Inflammatory macrophage treated with lipopolysaccharide for 4 hours (primary cell): ENCODE data around the gene DLAT.

Source experiments
- DNase-seq: peaks from one replicate; pipeline ENCODE4 v3.0.0-alpha.2; 2020

The DLAT gene

DNA sequence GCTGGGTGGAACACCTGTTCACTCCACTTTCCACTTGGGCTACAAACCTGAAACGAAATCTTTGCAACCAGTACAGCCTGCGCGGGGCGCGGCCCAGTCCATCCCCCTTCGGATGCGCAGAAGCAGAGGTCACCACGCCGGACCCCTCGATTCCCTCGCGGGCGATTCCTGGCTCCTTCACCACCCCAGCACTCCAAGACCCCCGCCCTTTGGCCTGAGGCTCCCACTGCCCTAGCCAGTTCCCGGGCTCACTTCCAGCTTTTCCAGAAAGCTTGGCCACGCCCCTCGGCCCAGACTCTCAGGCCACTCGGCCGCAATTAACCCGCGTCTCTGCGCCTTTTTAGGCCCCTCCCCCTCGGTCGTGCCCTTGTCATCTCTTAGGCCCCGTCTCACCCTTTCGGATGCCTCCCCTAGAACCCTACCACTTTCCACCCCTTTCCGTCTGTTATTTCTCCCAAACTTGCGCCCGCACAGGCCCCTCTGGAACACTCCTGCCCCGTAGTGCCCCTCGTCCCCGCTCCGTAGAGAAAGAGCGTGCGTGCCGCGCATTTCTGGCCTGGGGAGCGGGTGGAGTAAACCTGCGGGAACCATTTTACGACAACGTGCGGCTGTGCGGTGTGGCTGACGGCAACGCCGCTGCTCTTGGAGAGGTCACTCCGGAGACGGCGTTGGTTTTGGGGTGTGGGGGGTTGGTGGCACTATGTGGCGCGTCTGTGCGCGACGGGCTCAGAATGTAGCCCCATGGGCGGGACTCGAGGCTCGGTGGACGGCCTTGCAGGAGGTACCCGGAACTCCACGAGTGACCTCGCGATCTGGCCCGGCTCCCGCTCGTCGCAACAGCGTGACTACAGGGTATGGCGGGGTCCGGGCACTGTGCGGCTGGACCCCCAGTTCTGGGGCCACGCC lies at the start of gene DLAT:
Gene DLAT, plus strand, starts transcription at position 636 of the 906 bp plus-strand sequence. Its CDS starts 65 bp downstream, at position 701.
- peak; percentile 83 for DNase-seq

DNA sequence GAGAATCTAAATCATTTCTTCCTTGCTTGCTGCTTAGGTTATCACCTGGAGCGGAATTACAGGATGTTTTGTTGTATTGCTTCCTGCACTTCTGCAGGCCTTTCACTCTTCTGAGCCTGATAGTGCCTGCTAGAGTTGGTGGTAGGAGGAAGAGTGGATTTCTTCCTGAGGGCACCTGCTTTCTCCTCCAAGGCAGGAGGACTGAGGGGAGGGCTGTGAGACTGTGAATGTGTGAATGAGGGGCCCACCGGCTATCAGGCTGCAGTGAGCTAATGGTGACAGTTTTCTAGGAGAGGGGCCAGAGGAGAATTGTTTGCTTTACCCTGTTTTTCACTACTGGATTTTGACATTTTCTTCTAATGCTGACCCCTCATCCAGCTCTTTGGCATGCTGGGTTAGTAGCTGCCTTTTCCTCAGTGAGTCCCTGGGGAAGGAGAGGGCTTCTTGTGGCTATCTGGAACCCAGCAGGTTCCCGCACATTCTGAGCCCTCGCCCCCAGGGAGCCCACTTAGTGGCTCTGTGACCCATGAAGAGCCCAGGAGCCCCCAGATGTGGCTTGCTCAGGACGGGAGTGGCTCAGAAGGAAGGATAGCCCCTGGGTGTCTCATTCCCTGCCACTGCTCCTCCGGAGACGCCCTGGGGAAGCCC lies 49.0 kb upstream of the DLAT start:
- DNase-seq = no peak

DNA sequence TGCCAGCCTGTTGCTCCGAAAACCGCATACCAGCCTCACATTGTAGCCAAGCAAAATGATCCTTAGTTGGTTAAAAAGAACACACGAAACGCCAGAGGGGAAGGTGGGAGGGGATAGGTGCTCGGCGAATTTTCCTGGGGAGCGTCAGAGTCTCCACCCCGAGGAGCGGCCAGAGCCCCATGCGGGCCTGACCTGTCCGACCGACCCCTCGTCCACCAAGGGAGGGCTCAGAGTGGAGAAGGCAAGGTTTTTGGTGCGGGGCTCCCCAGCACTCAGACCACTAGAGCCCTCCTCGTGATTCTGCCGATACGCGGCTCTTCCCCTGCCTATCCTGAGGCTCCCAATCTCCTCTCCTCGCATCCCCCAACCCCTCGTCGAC lies 48.5 kb upstream of the DLAT start:
- no peak for DNase-seq

DNA sequence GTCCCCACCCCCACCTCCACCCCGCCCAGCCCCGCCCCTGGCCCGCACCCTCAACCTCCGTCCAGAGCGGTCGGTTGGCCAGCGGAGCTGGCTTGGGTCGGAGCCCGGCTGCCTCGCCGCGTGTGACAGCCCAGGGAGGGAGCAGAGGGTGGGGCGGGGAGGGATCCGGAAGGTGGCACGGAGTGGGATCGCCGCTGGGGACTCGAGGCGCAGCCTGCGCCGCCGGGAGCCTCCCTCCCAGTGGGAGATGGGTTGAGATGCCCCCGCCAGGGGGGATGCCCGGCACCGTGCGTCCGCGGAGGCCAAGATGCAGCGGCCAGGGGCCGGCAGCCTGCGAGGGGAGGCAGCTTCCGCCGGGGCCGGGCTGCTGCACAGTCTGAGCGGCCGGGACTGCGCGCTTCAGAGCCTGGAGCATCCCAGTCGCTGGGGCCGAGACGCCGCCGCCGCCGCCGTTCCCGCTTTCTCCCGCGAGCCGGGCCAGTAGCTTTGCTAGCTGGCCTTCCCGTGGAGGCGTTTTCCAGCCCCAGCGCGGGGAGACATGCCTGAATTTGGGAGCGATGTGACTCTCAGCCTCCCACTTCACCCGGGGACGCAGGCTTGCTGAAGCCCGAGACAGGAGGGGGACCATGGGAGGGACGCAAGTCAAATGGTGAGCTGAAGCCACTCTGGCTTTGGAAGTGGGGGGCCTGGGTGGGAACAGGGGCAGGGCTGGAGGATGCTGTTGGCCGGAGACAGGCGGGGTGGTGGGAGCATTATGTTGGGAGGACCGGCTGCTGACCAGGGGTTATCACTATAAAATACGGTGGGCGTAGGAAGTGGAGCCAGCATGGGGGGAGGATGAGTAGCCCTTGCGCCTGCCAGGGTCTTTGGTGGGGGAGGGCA lies 47.8 kb upstream of the DLAT start:
- peak; percentile 11 for DNase-seq

DNA sequence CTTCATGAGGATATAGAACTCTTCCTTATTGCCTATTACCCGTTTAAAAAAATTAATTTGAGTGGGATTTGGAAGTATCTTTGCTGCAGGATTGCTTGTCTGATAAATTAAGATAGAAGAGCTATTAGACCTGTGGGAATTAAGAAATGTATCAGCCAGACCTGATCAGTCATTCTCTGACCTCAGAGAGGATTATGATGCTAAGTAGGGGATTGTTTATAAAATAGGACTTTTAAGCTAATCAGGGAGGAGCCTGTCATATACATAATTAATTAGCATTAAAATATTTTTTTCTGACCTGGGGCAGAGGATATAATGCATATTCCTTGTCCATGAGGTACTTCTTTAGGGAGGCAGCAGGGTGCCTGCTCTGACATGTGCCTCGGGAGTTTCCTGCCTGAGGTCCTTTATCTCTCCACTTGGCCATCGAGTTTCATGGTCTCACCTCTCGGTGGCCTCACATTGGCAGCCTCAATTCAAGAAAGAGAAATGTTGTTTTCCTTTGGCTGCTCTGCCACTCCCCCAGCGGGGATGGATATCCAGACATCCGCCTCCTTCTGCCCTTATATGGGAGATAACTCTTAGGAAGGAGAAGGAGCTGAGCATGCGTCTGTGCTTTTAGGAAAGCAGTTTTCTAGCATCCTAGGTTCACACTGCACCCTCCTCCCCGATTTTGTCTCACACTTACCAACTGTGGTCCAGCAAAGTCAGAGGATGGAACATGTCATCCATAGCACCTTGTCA lies 47.0 kb upstream of the DLAT start:
- DNase-seq = no peak

DNA sequence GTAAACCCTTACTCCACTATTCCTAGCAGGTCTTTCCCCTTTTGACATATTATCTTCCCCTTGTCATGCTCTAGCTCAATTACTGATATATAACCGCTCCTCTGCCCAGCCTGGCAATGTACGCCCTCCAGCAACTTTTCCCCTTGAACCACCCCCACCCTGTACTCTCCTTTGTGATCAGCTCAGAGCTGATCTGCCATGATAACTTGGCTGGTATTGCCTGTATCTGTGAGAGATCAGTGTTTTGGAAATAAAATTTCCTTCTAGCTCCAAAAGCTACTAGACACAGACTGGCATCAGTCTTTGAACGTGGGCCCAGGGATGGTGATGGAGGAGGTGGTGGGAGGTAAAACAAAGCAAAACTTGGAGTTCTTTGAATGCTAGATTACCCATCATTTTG lies 45.1 kb upstream of the DLAT start:
- DNase-seq = no peak

DNA sequence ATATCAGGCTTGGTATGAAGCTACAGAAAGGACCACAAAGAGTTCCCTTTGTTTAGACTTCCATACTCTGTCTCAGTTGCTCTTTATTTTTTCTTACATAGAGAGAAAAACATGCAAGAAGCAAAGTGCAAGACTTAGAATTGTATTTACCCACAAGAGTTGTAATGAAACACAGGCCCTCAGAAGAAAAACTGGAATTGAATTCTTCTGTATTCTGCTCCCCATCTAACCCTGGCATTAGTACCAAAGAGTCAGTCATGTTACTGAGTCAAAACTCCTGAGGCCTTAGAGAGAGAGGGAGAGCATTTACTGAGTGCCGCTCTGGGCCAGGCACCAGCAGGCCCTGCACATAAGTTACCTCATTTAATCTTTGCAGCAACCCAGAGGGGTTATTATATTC lies 43.9 kb upstream of the DLAT start:
- no peak for DNase-seq

DNA sequence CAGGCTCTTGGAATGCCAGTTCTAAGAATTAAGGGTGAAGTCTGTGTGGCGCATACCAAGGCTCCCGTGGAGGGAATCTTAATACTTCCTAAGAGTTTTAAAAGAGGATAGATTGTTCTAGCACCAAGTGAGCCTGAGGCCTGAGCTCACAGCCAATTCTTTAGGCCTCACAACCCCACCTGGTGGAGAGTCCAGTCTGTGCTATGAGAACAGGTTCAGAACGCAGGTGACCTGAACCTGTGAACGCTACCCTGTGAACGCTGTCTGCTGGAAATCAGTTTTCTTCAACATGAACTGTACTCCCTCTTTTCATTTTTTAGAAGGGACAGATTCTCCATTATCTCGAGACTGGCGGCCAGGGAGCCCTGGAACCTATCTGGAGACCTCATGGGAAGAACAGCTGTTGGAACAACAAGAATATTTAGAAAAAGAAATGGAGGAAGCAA lies 43.2 kb upstream of the DLAT start:
- peak; percentile 21 for DNase-seq

DNA sequence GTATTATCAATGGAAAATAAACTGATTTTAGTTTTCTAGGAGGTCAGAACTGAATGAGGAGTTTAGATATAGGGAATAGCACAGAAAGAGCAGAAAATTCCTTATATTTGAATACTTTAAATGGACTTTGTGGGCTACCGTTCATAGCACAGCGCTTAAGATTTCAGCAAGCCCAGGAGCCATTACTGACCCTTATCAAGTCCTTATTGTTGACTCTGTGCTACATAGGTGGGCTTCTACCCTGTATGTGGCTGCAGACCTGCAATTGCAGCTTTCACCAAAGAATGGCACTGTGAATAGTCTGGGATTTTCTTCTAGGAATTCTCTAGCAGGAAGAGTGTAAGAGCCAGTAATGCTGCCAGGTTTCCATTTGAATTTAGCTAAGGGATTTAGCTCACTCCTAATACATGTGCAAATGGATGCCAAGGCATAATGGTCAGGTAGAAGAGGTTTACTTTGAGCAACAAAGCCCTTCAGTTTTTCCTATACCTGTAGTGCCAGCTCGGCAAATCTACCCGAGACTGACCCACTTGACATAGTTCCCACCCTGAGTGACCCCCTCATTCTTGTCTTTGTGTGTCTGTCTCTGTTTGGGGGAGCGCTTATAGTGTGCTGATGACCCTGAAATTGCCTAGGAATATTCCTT lies 42.5 kb upstream of the DLAT start:
- DNase-seq = no peak

DNA sequence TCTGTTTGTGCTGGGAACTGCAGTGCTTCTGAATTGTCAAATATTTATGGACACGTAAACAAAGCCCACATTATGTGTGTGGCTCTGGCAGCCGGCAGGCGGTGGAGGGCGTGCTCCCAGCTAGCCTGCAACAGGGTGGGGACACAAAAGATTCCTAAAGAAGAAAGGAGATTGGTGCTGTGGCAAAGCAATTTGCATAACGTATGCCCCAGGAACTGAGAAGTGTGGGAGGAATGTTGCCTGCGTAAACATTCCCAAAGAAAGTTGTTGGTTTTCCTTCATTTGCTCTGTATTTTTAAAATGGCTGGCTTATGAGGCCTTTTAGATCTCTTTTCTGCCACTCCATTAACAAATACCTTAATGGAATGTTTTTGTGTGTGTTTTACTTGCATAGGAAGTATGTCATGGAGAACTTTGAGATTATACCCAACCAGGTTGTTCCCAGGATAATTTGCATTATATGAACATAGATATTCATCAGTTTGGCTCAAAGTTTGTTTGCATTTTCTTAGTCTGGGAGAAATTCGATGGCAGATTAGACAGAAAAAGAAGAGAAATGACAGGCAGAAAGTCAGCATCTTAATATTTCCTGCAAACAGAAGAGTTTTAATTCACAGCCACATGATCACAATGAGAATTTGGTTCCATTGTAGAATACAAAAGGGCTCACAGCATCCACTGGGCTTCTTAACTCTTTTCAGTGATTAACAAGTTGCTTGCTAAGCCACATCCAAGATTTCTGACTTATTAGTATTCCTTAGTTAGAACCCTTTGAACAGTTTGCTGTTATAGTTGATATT lies 41.8 kb upstream of the DLAT start:
- DNase-seq = no peak

DNA sequence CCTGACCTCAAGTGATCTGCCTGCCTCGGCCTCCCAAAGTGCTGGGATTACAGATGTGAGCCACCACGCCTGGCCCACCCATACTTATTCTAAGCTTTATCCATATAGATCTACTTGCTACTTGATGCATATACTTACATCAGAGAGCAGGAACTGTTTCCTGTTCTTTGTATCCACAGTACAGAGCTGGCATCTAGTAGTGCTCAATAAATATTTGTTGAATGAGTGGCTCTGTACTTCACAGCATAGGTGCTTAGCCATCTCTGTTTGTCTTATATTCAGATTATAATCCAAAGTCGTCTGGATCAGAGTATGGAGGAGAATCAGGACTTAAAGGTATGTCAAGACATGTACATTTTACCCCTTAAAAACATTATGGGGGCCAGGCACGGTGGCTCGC lies 38.6 kb upstream of the DLAT start:
- no peak for DNase-seq

DNA sequence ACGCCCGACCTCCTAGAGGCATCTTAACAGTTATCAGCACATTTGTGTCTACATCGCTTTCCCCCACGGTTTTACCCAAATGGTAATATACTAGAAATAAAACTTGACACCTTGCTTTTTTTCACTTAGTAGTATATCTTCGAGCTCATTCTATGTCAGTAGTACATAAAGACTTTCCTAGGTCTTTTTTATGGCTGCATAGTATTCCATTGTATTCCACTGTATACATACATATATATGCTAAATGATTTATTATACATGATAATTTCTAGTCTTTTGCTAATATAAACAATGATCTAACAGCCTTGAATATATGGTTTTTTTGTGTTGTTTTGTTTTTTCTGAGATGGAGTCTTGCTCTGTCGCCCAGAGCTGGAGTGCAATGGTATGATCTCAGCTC lies 34.8 kb upstream of the DLAT start:
- no peak for DNase-seq

DNA sequence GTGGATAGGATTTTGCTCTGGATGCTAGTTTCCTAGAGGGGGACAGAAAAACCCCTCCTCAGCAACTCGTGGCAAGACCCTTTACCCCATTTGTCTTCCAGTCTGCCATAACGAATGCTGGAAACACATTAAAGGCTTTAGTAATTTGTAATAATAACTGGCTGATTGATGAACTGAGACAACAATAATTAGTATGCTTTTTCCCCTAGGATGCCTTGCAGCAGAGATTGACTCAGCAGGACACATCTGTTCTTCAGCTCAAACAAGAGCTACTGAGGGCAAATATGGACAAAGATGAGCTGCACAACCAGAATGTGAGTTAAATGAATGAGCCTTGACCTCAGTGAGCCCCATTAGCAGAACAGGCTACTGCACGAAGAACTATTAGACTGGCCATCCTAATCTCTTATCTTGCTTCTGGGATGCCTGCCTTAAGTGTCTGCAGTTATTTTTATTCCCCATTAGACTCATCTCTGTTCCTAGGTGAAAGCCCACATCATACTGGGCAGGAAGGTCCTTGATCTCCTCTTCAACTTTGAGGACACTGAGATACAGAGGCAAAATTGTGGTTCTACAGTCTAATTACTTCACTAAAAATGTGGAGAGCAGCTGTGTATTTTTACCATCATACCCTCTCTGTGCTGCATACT lies 32.9 kb upstream of the DLAT start:
- DNase-seq = no peak

DNA sequence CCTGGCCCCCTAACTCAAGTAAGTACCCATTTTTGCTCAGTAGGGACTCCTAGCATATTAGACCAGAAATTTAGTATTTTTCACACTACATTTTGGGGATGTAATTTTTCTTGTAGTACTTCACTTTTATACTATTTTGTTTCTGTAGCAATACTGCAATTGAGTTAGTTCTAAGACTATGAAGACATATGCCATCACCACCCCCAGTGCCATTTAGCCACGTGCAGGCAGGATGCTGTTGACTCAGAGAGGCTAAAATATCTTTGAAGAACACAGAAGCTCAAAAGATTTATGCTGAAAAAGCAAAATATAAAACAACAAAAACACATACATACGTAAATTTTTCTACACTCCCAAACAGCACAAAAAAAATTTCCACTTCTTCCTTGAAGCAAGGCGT lies 29.1 kb upstream of the DLAT start:
- DNase-seq = peak; percentile 73

DNA sequence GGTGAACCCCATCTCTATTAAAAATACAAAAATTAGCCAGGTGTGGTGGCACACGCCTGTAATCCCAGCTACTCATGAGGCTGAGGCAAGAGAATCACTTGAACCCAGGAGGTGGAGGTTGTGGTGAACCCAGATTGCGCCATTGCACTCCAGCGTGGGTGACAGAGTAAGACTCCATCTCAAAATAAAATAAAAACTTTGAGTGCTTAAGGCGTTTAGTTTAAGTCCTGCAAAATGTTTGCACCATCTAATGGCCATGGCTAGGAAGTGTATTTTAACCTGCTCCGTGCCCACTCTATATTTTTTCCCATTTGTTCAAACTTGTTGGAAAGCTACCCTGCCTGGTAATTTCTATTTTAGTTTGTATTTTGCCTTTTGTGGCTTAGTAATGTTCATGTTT lies 28.5 kb upstream of the DLAT start:
- peak; percentile 71 for DNase-seq

DNA sequence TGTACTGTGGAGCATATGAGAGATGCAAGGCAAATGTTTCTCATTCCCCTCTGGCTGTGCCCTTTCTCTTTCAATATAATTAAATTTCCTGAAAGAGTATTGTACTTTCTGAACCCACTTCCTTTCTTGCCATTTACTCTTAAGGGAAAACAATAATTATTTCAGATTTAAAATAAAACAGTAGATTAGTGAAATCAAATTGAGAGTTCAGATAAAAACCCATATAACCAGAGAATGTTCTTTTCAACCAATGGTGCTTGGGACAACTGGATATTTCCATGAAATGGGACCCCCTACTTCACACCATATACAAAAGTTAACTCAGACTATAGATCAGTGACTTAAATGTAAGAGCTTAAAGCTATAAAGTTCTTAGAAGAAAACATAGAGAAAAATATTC lies 26.1 kb upstream of the DLAT start:
- DNase-seq = no peak

DNA sequence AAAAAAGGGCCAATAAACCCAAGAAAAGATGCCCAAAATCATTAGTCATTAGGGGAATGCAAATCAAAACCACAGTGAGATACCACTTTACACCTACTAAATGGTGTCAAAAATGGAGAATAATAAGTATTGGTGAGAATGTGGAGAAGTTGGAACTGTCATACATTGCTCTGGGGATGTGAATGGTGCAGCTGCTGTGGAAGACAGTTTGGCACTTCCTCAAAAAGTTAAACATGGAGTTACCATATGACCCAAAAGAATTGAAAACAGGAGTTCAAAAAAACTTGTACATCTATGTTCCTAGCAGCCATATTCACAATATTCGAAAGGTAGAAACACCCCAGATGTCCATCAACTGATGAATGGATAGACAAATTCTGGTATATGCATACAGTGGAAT lies 24.5 kb upstream of the DLAT start:
- DNase-seq = no peak

DNA sequence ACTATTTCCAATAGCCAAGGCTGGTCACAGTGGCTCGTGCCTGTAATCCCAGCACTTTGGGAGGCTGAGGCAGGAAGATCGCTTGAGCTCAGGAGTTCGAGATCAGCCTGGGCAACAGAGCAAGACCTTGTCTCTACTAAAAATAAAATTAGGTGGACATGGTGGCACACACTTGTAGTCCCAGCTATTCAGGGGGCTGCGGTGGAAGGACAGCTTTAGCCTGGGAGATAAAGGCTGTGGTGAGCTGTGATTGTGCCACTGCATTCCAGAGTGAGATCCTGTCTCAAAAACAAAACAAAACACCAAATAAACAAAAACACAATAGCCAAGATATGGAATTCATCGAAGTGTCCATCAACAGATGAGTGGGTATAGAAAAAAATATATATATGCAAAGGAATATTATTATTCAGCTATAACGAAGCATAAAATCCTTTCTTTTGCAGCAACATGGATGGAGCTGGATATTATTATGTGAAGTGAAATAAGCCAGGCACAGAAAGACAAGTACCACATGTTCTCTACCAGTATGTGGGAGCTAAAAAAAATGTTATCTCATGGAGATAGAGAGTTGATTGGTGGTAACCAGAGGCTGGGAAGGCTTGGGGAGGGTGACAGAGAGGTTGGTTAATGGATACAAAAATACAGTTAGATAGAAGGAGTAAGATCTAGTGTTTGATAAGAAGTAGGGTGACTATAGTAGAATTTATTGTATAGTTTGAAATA lies 22.6 kb upstream of the DLAT start:
- no peak for DNase-seq

DNA sequence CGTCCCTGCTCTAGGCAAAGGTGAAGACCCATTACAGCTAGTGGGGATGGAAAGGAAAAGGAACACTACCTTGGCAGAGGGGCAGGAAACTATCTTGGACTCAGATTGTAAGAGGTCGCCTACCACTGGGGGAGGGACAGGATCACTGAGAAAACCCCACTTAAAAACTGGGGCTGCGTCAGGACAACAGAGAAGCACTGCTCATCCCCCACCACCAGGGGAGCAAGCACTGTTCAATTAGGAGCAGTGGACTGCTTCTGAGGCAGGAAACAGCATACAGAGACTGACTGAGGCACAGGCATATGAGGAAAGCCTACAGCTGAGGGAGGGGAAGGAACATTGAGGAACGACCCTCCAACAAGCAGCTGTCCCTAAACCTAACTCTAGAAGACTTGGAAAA lies 20.8 kb upstream of the DLAT start:
- DNase-seq = peak; percentile 35
